GM19452 (cell line): Measurements from ENCODE around the gene UBR1.
"Not testable (repeated sequence)": the region's sequence is repeated elsewhere in the genome, so short reads cannot be mapped to it uniquely, and the experiment has no call there.

ENCODE experiments used
- ATAC-seq: cut with Tn5 transposase; IDR thresholded peaks from one replicate; pipeline ENCODE4 v1.9.1; 2021; ENCODE audit not compliant: unreplicated experiment

UBR1 gene

DNA sequence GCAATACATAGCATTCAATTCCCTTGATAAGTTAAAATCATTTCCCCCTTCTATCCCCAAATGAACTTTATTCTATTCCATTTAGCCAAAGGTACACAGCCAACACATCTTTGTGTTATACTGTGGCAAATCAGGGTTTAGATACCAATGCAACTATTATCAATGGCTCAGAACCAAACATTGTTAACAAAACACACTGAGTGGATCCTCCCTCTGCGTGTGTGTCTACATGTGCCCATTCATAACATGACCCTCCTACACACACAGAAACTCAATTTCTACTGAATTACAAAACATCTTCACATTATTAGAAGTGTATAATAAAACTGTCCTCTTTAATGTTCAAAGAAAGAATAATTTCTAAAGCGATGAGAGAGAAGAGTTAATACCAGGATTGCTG, 186.5 kb downstream of the UBR1 start:
- no peak for ATAC-seq

DNA sequence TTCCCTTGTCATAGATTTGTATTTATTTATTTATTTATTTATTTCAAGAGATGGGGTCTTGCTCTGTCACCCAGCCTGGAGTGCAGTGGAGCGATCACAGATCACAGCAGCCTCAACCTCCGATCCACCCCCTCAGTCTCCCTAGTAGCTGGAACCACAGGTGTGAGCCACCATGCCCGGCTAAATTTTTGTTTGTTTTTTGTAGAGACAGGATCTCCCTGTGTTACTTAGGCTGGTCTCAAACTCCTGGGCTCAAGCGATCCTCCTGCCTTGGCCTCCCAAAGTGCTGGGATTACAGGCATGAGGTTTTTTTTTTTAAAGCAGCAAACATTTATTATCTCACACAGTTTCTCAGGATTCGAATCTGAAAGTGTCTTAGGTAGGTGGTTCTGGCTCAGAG, 187.8 kb downstream of the UBR1 start:
- no peak for ATAC-seq

DNA sequence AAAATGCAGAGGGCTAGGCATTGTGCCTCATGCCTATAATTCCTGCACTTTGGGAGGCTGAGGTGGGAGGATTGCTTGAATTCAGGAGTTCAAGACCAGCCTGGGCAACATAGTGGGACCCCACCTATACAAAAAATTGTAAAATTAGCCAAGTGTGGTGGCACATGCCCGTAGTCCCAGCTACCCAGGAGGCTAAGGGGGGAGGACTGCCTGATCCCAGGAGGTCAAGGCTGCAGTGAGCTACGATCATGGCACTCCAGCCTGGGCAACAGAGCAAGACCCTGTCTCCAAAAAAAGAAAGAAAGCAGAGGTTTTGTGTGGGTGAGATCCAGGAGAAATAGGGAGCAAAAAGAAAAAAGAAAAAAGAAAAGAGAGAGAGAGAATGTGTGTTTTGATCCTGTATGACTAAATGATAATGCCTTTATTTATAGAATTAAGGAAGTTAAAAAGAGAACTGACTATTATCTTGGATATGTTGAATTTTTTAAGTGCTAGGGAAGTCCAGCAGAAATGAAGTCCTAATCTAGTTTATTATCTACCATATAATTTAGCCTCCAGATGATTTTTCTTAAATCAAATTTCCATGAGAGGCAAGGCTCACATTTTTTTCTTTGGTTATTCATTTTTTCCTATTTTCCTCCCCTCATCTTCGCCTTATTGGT, 190.1 kb downstream of the UBR1 start:
- no peak for ATAC-seq

DNA sequence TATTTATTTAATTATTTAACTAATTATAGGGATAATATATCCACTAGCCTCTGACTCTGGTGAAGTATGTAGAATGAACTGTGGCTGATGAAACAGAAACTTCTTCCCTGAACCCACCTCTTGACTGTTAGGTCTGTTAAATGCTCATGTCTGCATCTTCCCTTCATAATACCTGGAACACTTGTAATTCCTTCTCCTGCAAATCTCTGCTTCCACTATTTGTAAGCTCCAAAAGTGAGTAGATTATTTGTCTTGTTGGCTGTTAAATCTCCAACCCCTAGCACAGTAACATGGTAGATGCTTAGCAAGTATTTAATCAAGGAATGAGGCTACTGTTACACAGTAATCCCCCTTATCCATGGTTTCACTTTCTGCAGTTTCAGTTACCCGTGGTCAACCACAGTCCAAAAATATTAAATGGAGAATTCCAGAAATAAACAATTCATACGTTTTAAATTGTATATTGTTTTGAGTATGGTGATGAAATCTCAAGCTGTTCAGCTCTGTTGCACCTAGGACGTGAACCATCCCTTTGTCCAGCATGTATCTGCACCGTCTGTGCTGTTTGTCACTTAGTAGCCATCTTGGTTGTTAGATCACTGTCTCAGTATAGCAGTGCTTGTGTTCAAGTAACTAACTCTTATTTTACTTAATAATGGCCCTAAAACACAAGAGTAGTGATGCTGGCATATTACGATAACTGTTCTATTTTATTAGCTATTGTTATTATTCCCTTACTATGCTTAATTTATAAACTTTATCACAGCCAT, 190.9 kb downstream of the UBR1 start:
- ATAC-seq = no peak

DNA sequence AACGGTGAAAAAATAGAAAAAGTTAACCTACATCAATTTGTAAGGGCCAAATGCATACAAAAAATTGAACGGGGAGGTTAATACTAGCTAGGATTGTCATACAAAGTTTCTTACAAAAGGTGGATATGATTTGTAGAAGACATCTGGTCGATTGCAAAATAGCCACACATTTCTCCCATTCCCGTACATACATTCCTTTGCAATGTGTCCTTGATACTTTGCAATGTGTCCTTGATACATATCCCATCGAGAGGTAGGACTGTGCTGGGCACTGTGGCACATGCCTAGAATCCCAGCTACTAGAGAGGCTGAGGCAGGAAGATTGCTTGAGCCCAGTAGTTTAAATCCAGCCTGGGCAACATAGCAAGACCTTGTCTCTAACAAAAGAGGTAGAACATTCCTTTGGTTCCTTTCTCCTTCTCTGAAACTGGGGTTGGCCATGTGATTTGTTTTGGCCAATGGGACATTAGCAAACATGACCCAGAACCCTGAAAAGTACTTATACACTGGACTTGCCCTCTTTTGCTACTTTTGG, 194.7 kb downstream of the UBR1 start:
- ATAC-seq = no peak

DNA sequence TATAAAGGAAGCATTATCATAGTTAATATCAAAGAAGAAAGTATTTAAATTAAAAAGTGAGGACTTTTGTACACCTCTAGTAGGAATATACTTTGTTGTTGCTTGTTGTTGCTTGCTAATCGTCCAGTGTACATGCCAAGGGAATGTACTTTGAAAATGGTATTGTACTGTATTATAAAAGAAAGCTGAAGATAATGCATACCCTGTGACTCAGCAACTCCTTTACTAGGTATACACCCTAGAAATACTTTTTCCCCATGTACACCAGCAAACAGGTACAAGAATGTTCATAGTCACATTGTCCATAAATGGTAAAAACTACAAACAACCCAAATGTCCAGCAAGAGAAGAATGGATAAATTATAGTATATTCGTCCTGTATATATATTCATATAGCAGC, 197.3 kb downstream of the UBR1 start:
- no peak for ATAC-seq

DNA sequence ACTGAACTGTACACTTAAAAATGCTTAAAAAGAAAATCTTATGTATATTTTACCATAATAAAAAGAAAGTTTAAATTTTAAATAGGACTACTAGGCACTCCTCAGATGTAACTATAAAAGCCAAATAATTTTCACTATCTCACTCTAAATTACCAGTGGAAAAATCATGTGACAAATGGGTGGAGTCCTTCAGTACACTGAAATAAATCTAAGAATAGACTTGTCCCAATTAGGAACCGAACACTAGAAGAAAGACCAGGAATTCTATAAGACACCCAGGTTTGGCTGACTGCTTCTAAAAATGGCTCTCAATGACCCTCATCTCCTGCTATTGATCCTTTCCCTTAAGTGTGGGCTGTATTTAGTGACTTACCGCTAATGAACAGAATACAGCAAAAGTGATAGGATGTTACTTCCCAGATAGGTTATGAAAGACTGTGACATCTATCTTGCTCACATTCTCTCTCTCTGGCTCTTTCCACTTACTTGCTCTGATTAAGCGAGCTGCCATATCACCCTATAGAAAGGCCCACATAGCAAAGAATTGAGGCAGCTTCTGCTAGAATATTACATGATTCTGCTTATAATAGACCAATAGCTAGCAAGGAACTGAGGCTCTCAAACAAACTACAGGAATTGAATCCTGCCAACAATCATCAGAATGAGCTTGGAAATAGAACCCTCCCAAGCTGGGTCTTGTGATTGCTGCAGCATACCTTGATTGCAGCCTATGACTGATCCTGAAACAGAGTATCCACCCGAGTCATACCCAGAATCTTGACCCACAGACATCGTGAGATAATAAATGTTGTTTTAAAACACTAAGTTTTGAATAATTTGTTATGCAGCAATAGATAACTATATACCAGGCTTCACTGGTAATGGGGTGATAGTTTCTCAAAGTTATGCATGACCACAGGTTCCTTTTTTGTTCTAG, 202.2 kb downstream of the UBR1 start:
- ATAC-seq = no peak

DNA sequence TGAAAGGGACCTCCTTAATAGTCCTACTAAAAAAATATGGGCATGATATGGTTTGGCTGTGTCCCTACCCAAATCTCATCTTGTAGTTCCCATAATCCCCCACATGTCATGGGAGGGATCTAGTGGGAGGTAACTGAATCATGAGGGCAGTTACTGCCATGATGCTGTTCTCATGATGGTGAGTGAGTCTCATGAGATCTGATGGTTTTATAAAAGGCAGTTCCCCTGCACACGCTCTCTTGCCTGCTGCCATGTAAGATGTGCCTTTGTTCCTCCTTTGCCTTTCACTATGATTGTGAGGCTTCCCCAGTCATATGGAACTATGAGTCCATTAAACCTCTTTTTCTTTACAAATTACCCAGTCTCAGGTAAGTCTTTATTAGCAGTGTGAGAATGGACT, 211.9 kb downstream of the UBR1 start:
- not testable (repeated sequence) for ATAC-seq
